Stomach (tissue), 9 donors: ENCODE measurements around the gene LPIN3. TPM values are rescaled to one million over a fixed set of nuclear protein-coding genes. Genes with fewer than 3 reads are reported as not detected.

Source experiments
- DNase-seq, 2 donors: peaks; one replicate each; pipeline versions ENCODE4 v3.0.0 to v3.0.0-alpha.2; 2013 to 2019
- H3K27ac ChIP-seq, 5 donors: fragments of 200-600 bp in 4 of 5; sonication (generic) in 4 of 5; one replicate each; pipeline ENCODE4 v1.5.1; 2013 to 2019; ENCODE audit warnings: mild to moderate bottlenecking in 1 of 5, moderate library complexity in 1 of 5
- H3K27me3 ChIP-seq, 3 donors: fragments of 200-600 bp; sonication (generic); one replicate each; pipeline ENCODE4 v1.5.1; 2017 to 2019; ENCODE audit warnings: mixed run types in 1 of 3
- H3K36me3 ChIP-seq, 4 donors: fragments of 200-600 bp; sonication (generic); 1 replicate in 3 of 4; 2 replicates in 1 of 4; pipeline ENCODE4 v1.5.1; 2016 to 2019
- H3K4me1 ChIP-seq, 4 donors: fragments of 200-600 bp; sonication (generic); one replicate each; pipeline ENCODE4 v1.5.1; 2016 to 2019
- H3K4me3 ChIP-seq, 4 donors: fragments of 200-600 bp; sonication (generic) in 3 of 4; one replicate each; pipeline ENCODE4 v1.5.1; 2016 to 2019; ENCODE audit warnings: mild to moderate bottlenecking in 1 of 4
- H3K9me3 ChIP-seq, 4 donors: fragments of 200-600 bp; sonication (generic); one replicate each; pipeline ENCODE4 v1.5.1; 2016 to 2019
- CTCF ChIP-seq, 7 experiments: fragments of 450-650 bp in 4 of 7; fragments of 200-600 bp in 3 of 7; sonication (generic) in 3 of 7; IDR thresholded peaks; one replicate each; pipeline ENCODE4 v1.5.1; 2016 to 2019; ENCODE audit warnings: antibody characterized with exemption in 7 of 7, control low read depth in 2 of 7, mild to moderate bottlenecking in 1 of 7
- EP300 ChIP-seq: sonication (generic); formaldehyde crosslinking; IDR thresholded peaks from one replicate; pipeline ENCODE4 v1.6.1; 2017; ENCODE audit warnings: antibody characterized with exemption
- POLR2A ChIP-seq, 4 donors: fragments of 450-650 bp; IDR thresholded peaks; one replicate each; pipeline ENCODE4 v1.6.1; 2016; ENCODE audit warnings: antibody characterized with exemption in 4 of 4, control low read depth in 2 of 4, mild to moderate bottlenecking in 1 of 4, moderate library complexity in 1 of 4
- POLR2AphosphoS5 ChIP-seq, 3 donors: sonication (generic); formaldehyde crosslinking; IDR thresholded peaks; one replicate each; pipeline ENCODE4 v1.6.1; 2016; ENCODE audit warnings: antibody characterized with exemption in 3 of 3
- WGBS, 5 donors: extraction: QIAGEN DNeasy Blood & Tissue Kit in 3 of 5; methylation state at CpG; one replicate each; pipeline versions ENCODE4 v1.1.5 to v1.1.7; 2013 to 2018; 5-methylcytosine and 5-hydroxymethylcytosine counted together
- intact Hi-C: fragments of 100-400 bp; cut with DNase I; formaldehyde crosslinking; loops from one replicate; pipeline ENCODE4 v1.15.1; 2023; ENCODE audit warnings: low total_unique reads
- polyA plus RNA-seq, 3 donors: library from polyadenylated mRNA; stranded (reverse); fragments of 200-250 nt; gene quantifications; one replicate each; pipeline ENCODE4 v1.2.3, GENCODE V29; 2013
- total RNA-seq, 5 donors: library from RNA; depleted of rRNA; stranded (reverse); fragments of >200 nt; gene quantifications; one replicate each; pipeline versions ENCODE4 v1.1.0 to v1.2.3, GENCODE V29; 2014 to 2016
- donor health status: healthy with polysubstance abuse.
- donor health status: Bipolar disorder and iron deficiency.
- donor health status: healthy.

Gene LPIN3
- total and polyA plus RNA-seq, 8 donors, result 5.7 to 289 (median 21.5) TPM

DNA sequence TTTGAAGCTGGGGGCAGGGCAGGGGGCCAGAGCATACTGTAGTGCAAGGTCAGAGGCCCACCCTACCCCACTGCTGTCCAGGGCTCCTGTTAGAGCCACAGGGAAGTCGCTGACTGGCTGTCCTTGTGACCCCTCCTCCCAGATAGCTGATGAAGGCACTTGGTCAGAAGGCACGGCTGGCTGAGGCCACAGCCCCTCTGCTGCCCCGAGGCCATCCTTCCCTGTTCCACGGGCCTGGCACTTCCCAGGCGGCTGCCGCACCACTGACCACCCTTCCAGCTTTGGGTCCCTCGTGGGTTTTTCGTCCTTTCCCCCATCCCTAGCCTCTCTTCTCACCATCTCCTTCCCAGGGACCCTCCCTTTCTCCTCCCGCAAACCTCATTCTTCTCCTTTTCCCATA is 35.2 kb downstream of the LPIN3 start:
- DNase-seq, result no peak

GRCh38 chr20:41376349-41376748 is 35.7 kb downstream of the LPIN3 start:
- intact Hi-C loops, result no loop called here
- no peaks in the 10 kb centered on the region for H3K4me1 ChIP-seq
- H3K27me3 ChIP-seq, result peaks cover 0 to 28% (median 0%) of the 10 kb centered on the region in 3 donors
- H3K36me3 ChIP-seq, result no peaks in the 10 kb centered on the region
- 80 to 93% (median 85%) methylated on average over 5 of the region's 5 CpGs for WGBS, 5 donors
- H3K4me3 ChIP-seq, result no peak overlapping the region
- DNase-seq, result no peak
- H3K9me3 ChIP-seq, result peaks cover 0 to 10% (median 3%) of the 10 kb centered on the region in 4 donors
- TF ChIP-seq POLR2AphosphoS5 (IDR thresholded peaks at IDR 0.05), result no peak
- no peak for TF ChIP-seq EP300
- TF ChIP-seq CTCF (IDR thresholded peaks at IDR 0.05), result no peak
- TF ChIP-seq POLR2A (IDR thresholded peaks at IDR 0.05), result no peak
- H3K27ac ChIP-seq, result no peak overlapping the region

More for the DNA sequence above, 35.2 kb downstream of the LPIN3 start:
- TF ChIP-seq POLR2A (IDR thresholded peaks at IDR 0.05), result no peak
- no peak for TF ChIP-seq EP300
- no peak for TF ChIP-seq POLR2AphosphoS5 (IDR thresholded peaks at IDR 0.05)
- no peak for TF ChIP-seq CTCF (IDR thresholded peaks at IDR 0.05)
- Histone ChIP-seq H3K36me3 (no peaks in the 10 kb centered on the region), H3K4me3 (no peak overlapping the region), H3K9me3 (peaks cover 0 to 15% (median 8%) of the 10 kb centered on the region in 4 donors), H3K27me3 (peaks cover 0 to 27% (median 0%) of the 10 kb centered on the region in 3 donors), H3K27ac (no peak overlapping the region), H3K4me1 (no peaks in the 10 kb centered on the region)
- 71 to 77% (median 72%) methylated on average over 8 to 9 of the region's 9 CpGs for WGBS, 5 donors
- intact Hi-C loops, result no loop called here

- TF ChIP-seq POLR2A (IDR thresholded peaks at IDR 0.05) (no peak), CTCF (IDR thresholded peaks at IDR 0.05) (no peak), POLR2AphosphoS5 (IDR thresholded peaks at IDR 0.05) (no peak), EP300 (no peak)
- DNase-seq, result no peak
- H3K4me3 ChIP-seq, result no peak overlapping the region
- intact Hi-C loops, result no loop called here
- H3K9me3 ChIP-seq, result peaks cover 0 to under 1% (median 0%) of the 10 kb centered on the region in 4 donors
- no peaks in the 10 kb centered on the region for H3K36me3 ChIP-seq
- no peaks in the 10 kb centered on the region for H3K4me1 ChIP-seq
- 44 to 54% (median 53%) methylated on average over 6 of the region's 6 CpGs for WGBS, 5 donors
- no peak overlapping the region for H3K27ac ChIP-seq
- H3K27me3 ChIP-seq, result peaks cover 0 to 28% (median 0%) of the 10 kb centered on the region in 3 donors
These were observed 36.7 kb downstream of the LPIN3 start for GRCh38 chr20:41377275-41377674.

GRCh38 chr20:41379551-41379950 is 38.9 kb downstream of the LPIN3 start:
- intact Hi-C loops, result no loop called here
- Histone ChIP-seq H3K27me3 (peaks cover 0 to 32% (median 0%) of the 10 kb centered on the region in 3 donors), H3K27ac (no peak overlapping the region), H3K4me3 (no peak overlapping the region), H3K4me1 (no peaks in the 10 kb centered on the region), H3K36me3 (no peaks in the 10 kb centered on the region), H3K9me3 (no peaks in the 10 kb centered on the region)
- WGBS, 5 donors, result 70 to 81% (median 77%) methylated on average over 2 of the region's 2 CpGs
- TF ChIP-seq POLR2AphosphoS5 (IDR thresholded peaks at IDR 0.05) (no peak), EP300 (no peak), CTCF (IDR thresholded peaks at IDR 0.05) (no peak), POLR2A (IDR thresholded peaks at IDR 0.05) (no peak)
- DNase-seq, result no peak
